Muscle of leg (tissue), 11 donors: Measurements from ENCODE around the gene EIF5A2. TPM values are rescaled to one million over a fixed set of nuclear protein-coding genes. Genes with fewer than 3 reads are reported as not detected.
"Not testable (repeated sequence)": the region's sequence is repeated elsewhere in the genome, so short reads cannot be mapped to it uniquely, and the experiment has no call there.

ENCODE experiments used
- DNase-seq: peaks from one replicate; pipeline ENCODE4 v3.0.0; 2013
- H3K27ac ChIP-seq: one replicate; pipeline ENCODE4 v1.5.1; 2013; ENCODE audit warnings: mild to moderate bottlenecking, low read length, control low read depth
- H3K27me3 ChIP-seq: one replicate; pipeline ENCODE4 v1.6.1; 2013; ENCODE audit warnings: low read length; ENCODE audit not compliant: control insufficient read depth, insufficient read depth
- H3K36me3 ChIP-seq: one replicate; pipeline ENCODE4 v1.6.1; 2013; ENCODE audit warnings: low read length; ENCODE audit not compliant: control insufficient read depth, insufficient read depth
- H3K4me1 ChIP-seq: one replicate; pipeline ENCODE4 v1.6.1; 2013; ENCODE audit warnings: low read length; ENCODE audit not compliant: control insufficient read depth, insufficient read depth
- H3K4me3 ChIP-seq: one replicate; pipeline ENCODE4 v1.5.1; 2013; ENCODE audit warnings: low read length, control low read depth
- H3K9me3 ChIP-seq: replicated peaks from 2 replicates; pipeline ENCODE4 v1.6.1; 2013; ENCODE audit warnings: low read depth, low read length; ENCODE audit not compliant: control insufficient read depth
- WGBS: methylation state at CpG from one replicate; pipeline ENCODE4 v1.1.5; 2013; ENCODE audit warnings: missing lambda C conversion rate; ENCODE audit not compliant: insufficient coverage; 5-methylcytosine and 5-hydroxymethylcytosine counted together
- polyA plus RNA-seq, 8 donors: library from polyadenylated mRNA; unstranded; fragments of 120-200 nt; gene quantifications; one replicate each; pipeline versions ENCODE4 v1.2.1 to v1.2.3, GENCODE V29; 2013; ENCODE audit warnings: inconsistent platforms in 1 of 8, low replicate concordance in 1 of 8; ENCODE audit not compliant: insufficient read length in 8 of 8, insufficient read depth in 1 of 8
- total RNA-seq: library from RNA; stranded (reverse); fragments of 120-200 nt; gene quantifications from one replicate; pipeline ENCODE4 v1.2.4, GENCODE V29; 2013

The EIF5A2 gene
- total and polyA plus RNA-seq, 9 donors = 2.7 to 5.9 (median 4.1) TPM

- WGBS = no CpG with 5 or more reads among the region's 1 CpG
- Histone ChIP-seq H3K27ac (no peak overlapping the region), H3K4me1 (no peaks in the 10 kb centered on the region), H3K36me3 (no peaks in the 10 kb centered on the region), H3K4me3 (no peak overlapping the region), H3K27me3 (no peaks in the 10 kb centered on the region), H3K9me3 (no peaks in the 10 kb centered on the region)
- DNase-seq = no peak
Observed at GRCh38 chr3:170899455-170899854, 9.0 kb downstream of the EIF5A2 start.

GRCh38 chr3:170897978-170898377 lies 10.5 kb downstream of the EIF5A2 start:
- no CpG with 5 or more reads among the region's 2 CpGs for WGBS
- Histone ChIP-seq H3K9me3 (no peaks in the 10 kb centered on the region), H3K27me3 (no peaks in the 10 kb centered on the region), H3K4me3 (no peak overlapping the region), H3K36me3 (no peaks in the 10 kb centered on the region), H3K27ac (no peak overlapping the region), H3K4me1 (no peaks in the 10 kb centered on the region)
- DNase-seq = no peak

- DNase-seq = not testable (repeated sequence)
- WGBS = 100% methylated on average over 1 of the region's 1 CpG
Observed at GRCh38 chr3:170897199-170897598, 11.2 kb downstream of the EIF5A2 start.

GRCh38 chr3:170896781-170897180 lies 11.7 kb downstream of the EIF5A2 start:
- no peaks in the 10 kb centered on the region for H3K4me1 ChIP-seq
- WGBS = 86% methylated on average over 1 of the region's 1 CpG
- H3K36me3 ChIP-seq = no peaks in the 10 kb centered on the region
- H3K27ac ChIP-seq = no peak overlapping the region
- no peak for DNase-seq
- no peaks in the 10 kb centered on the region for H3K27me3 ChIP-seq
- no peak overlapping the region for H3K4me3 ChIP-seq
- H3K9me3 ChIP-seq = no peaks in the 10 kb centered on the region

More at GRCh38 chr3:170897199-170897598, 11.2 kb downstream of the EIF5A2 start:
- H3K36me3 ChIP-seq, H3K4me3 ChIP-seq, H3K27ac ChIP-seq, H3K9me3 ChIP-seq, H3K4me1 ChIP-seq, H3K27me3 ChIP-seq: not testable (repeated sequence)

- H3K4me3 ChIP-seq, H3K27ac ChIP-seq, DNase-seq, H3K27me3 ChIP-seq, H3K36me3 ChIP-seq, H3K4me1 ChIP-seq, H3K9me3 ChIP-seq: not testable (repeated sequence)
- 91% methylated on average over 3 of the region's 6 CpGs for WGBS
Observed at GRCh38 chr3:170896333-170896732, 12.1 kb downstream of the EIF5A2 start.

- H3K27me3 ChIP-seq = no peaks in the 10 kb centered on the region
- 92% methylated on average over 8 of the region's 8 CpGs for WGBS
Observed at GRCh38 chr3:170893895-170894294, 14.5 kb downstream of the EIF5A2 start.

GRCh38 chr3:170889630-170890029 lies 18.8 kb downstream of the EIF5A2 start:
- no peaks in the 10 kb centered on the region for H3K27me3 ChIP-seq
- DNase-seq = peak; percentile 73
- H3K9me3 ChIP-seq = no peaks in the 10 kb centered on the region
- no peaks in the 10 kb centered on the region for H3K4me1 ChIP-seq
- H3K27ac ChIP-seq = no peak overlapping the region
- no CpG with 5 or more reads among the region's 1 CpG for WGBS
- no peaks in the 10 kb centered on the region for H3K36me3 ChIP-seq
- H3K4me3 ChIP-seq = no peak overlapping the region

More at GRCh38 chr3:170893895-170894294, 14.5 kb downstream of the EIF5A2 start:
- H3K9me3 ChIP-seq = no peaks in the 10 kb centered on the region
- DNase-seq = no peak
- no peak overlapping the region for H3K4me3 ChIP-seq
- H3K36me3 ChIP-seq = no peaks in the 10 kb centered on the region
- H3K27ac ChIP-seq = no peak overlapping the region
- no peaks in the 10 kb centered on the region for H3K4me1 ChIP-seq

GRCh38 chr3:170889132-170889531 lies 19.3 kb downstream of the EIF5A2 start:
- no peaks in the 10 kb centered on the region for H3K36me3 ChIP-seq
- no peaks in the 10 kb centered on the region for H3K4me1 ChIP-seq
- H3K27ac ChIP-seq = no peak overlapping the region
- no peaks in the 10 kb centered on the region for H3K9me3 ChIP-seq
- no peak overlapping the region for H3K4me3 ChIP-seq
- no peaks in the 10 kb centered on the region for H3K27me3 ChIP-seq
- peak; percentile 51 for DNase-seq

GRCh38 chr3:170884109-170884930 lies 24.1 kb downstream of the EIF5A2 start:
- WGBS = 90% methylated on average over 9 of the region's 24 CpGs
- DNase-seq, H3K4me3 ChIP-seq, H3K27me3 ChIP-seq, H3K4me1 ChIP-seq, H3K36me3 ChIP-seq, H3K27ac ChIP-seq, H3K9me3 ChIP-seq: not testable (repeated sequence)

GRCh38 chr3:170878688-170879087 lies 29.7 kb downstream of the EIF5A2 start:
- H3K36me3 ChIP-seq, H3K9me3 ChIP-seq, DNase-seq, H3K4me1 ChIP-seq, H3K4me3 ChIP-seq, H3K27me3 ChIP-seq, H3K27ac ChIP-seq: not testable (repeated sequence)
- WGBS = no CpG with 5 or more reads among the region's 5 CpGs

- WGBS = no CpG with 5 or more reads among the region's 6 CpGs
Observed at GRCh38 chr3:170877311-170877710, 31.1 kb downstream of the EIF5A2 start.

More at GRCh38 chr3:170877311-170877710, 31.1 kb downstream of the EIF5A2 start:
- H3K4me3 ChIP-seq, H3K27ac ChIP-seq, H3K4me1 ChIP-seq, H3K36me3 ChIP-seq, DNase-seq, H3K9me3 ChIP-seq, H3K27me3 ChIP-seq: not testable (repeated sequence)
